Activated T-cell treated with anti-CD3 and anti-CD28 coated beads for 1 hour (primary cell): Measurements from ENCODE around the gene ZNF844.
"Not testable (repeated sequence)": the region's sequence is repeated elsewhere in the genome, so short reads cannot be mapped to it uniquely, and the experiment has no call there.

Source experiments
- DNase-seq: peaks from one replicate; pipeline ENCODE4 v3.0.0-alpha.2; 2020; ENCODE audit warnings: low read depth

The ZNF844 gene

GRCh38 chr19:12092065-12092867 lies 27.7 kb downstream of the ZNF844 start:
- peak; percentile 9 for DNase-seq

- no peak for DNase-seq
Measured at GRCh38 chr19:12092956-12093355, 28.4 kb downstream of the ZNF844 start.

- no peak for DNase-seq
Measured at GRCh38 chr19:12093777-12094176, 29.2 kb downstream of the ZNF844 start.

GRCh38 chr19:12095111-12095790 lies 30.7 kb downstream of the ZNF844 start:
- no peak for DNase-seq

- DNase-seq = no peak
Measured at GRCh38 chr19:12098040-12098439, 33.5 kb downstream of the ZNF844 start.

GRCh38 chr19:12103909-12104308 lies 39.4 kb downstream of the ZNF844 start:
- DNase-seq = not testable (repeated sequence)

- DNase-seq = no peak
Measured at GRCh38 chr19:12111176-12111575, 46.6 kb downstream of the ZNF844 start.

- no peak for DNase-seq
Measured at GRCh38 chr19:12111943-12112637, 47.6 kb downstream of the ZNF844 start.

- DNase-seq = no peak
Measured at GRCh38 chr19:12112701-12113100, 48.2 kb downstream of the ZNF844 start.

GRCh38 chr19:12113121-12113520 lies 48.6 kb downstream of the ZNF844 start:
- no peak for DNase-seq

- DNase-seq = no peak
Measured at GRCh38 chr19:12117201-12117970, 52.9 kb downstream of the ZNF844 start.

- DNase-seq = no peak
Measured at GRCh38 chr19:12126707-12127106, 62.2 kb downstream of the ZNF844 start.
